ENCODE results near the gene FBXO31.

DNA sequence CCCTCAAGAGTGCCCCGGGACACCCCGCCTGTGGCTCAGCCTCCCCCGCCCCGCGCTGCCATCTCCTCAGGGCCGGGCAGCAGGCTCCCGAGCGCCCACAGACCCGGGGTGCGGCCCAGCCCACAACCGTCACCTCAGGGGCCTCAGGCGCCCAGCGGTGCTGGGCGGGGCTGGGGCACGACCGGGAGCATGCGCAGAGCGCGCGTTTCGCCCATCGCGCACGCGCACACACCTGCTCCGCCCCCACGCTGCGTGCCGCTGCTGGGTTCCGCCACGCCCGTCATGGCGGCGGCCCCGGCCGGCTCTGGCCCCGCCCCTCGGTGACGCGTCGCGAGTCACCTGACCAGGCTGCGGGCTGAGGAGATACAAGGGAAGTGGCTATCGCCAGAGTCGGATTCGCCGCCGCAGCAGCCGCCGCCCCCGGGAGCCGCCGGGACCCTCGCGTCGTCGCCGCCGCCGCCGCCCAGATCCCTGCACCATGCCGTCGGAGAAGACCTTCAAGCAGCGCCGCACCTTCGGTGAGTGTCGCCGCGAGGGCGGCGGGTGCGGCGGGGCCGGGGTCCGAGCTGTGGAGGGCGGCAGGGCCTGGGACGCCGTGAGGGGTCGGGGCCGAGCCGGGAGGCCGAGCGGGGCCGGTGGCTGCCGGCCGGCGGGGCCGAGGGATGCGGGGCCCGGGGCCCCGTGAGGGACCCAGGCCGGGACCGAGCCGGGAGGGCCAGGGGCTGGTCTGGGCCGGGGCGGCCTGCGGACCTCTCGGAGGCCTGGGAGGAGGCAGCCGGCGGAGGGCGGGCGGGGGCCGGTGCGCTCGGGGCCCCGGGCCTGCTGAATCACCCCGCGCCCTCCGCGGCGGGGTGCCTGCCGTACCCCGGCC is 8.6 kb upstream of the FBXO31 start, which contains the start of gene MAP1LC3B:
- no peak for TF ChIP-seq CTCF (IDR thresholded peaks at IDR 0.05)
- peak in 2 of 4 donors; percentile 86 to 95 for TF ChIP-seq POLR2A (IDR thresholded peaks at IDR 0.05)
- no peak for TF ChIP-seq EP300 (IDR thresholded peaks at IDR 0.05)
